A673 (cell line): Measurements from ENCODE around the gene RAB36. TPM values are rescaled to one million over a fixed set of nuclear protein-coding genes. Genes with fewer than 3 reads are reported as not detected.

Source experiments
- BruUV-seq: library from RNA; stranded (reverse); fragments of 400-500 nt; replicated peaks from 2 replicates; lab custom pipeline; 2021; lab: Mats Ljungman, UMichigan
- CTCF ChIA-PET: fragments of 300-600 bp; sonication (Branson Sonifier 250); formaldehyde crosslinking; loops from one replicate; lab custom pipeline; 2022; ENCODE audit warnings: antibody characterized with exemption; lab: Charles Lee
- POLR2A ChIA-PET: fragments of 300-600 bp; sonication (Branson Sonifier 250); formaldehyde crosslinking; loops from one replicate; lab custom pipeline; 2022; ENCODE audit warnings: antibody characterized with exemption; ENCODE audit not compliant: low non-redundant PET; lab: Charles Lee
- DNase-seq: peaks from one replicate; pipeline ENCODE4 v3.0.0-alpha.2; 2015; ENCODE audit warnings: low spot score
- H3K27ac ChIP-seq: fragments of 200-600 bp; sonication (generic); 2 replicates; pipeline ENCODE4 v1.5.1; 2016; ENCODE audit warnings: mixed run types, low read depth, mild to moderate bottlenecking, mixed read lengths, antibody characterized with exemption, low read length; ENCODE audit not compliant: poor library complexity, severe bottlenecking
- H3K27me3 ChIP-seq: fragments of 200-600 bp; sonication (generic); replicated peaks from 2 replicates; pipeline ENCODE4 v1.6.1; 2017; ENCODE audit warnings: mixed run types, low read depth, mild to moderate bottlenecking, mixed read lengths, antibody characterized with exemption, low read length; ENCODE audit not compliant: insufficient read depth, poor library complexity
- H3K36me3 ChIP-seq: fragments of 200-600 bp; sonication (generic); 2 replicates; pipeline ENCODE4 v1.6.1; 2016; ENCODE audit warnings: mixed run types, mild to moderate bottlenecking, mixed read lengths, antibody characterized with exemption, low read length; ENCODE audit not compliant: insufficient read depth, poor library complexity, severe bottlenecking
- H3K4me1 ChIP-seq: fragments of 200-600 bp; sonication (generic); 2 replicates; pipeline ENCODE4 v1.6.1; 2017; ENCODE audit warnings: mixed run types, mild to moderate bottlenecking, mixed read lengths, antibody characterized with exemption, low read length; ENCODE audit not compliant: insufficient read depth, poor library complexity, severe bottlenecking
- H3K4me3 ChIP-seq: fragments of 200-600 bp; sonication (generic); 2 replicates; pipeline ENCODE4 v1.5.1; 2016; ENCODE audit warnings: low read depth, mixed run types, mild to moderate bottlenecking, mixed read lengths, low read length; ENCODE audit not compliant: poor library complexity, severe bottlenecking
- H3K9me3 ChIP-seq: fragments of 200-600 bp; sonication (generic); 2 replicates; pipeline ENCODE4 v1.6.1; 2016; ENCODE audit warnings: mixed run types, low read depth, mild to moderate bottlenecking, mixed read lengths, antibody characterized with exemption, low read length; ENCODE audit not compliant: poor library complexity, severe bottlenecking
- EZH2 ChIP-seq: fragments of 200-600 bp; sonication (generic); IDR thresholded peaks from 2 replicates; pipeline ENCODE4 v1.6.1; 2017; ENCODE audit warnings: borderline replicate concordance, low read depth, mild to moderate bottlenecking, mixed read lengths, antibody characterized with exemption, low read length; ENCODE audit not compliant: poor library complexity, severe bottlenecking
- intact Hi-C: fragments of 100-400 bp; cut with micrococcal nuclease; formaldehyde crosslinking; loops from one replicate; pipeline ENCODE4 v1.10.0; 2022; ENCODE audit not compliant: unreplicated experiment
- total RNA-seq: library from RNA; stranded (reverse); gene quantifications from 2 replicates; pipeline ENCODE4 v1.2.3, GENCODE V29; 2021
- TF ChIP-seq, protein P1 (sequence below): fragments of 300-800, 200-600 bp; sonication (generic); conservative IDR thresholded peaks from 2 replicates; pipeline ENCODE4 v1.5.1; 2017; ENCODE audit warnings: low read depth, mild to moderate bottlenecking, antibody characterized with exemption, low read length, moderate library complexity, mixed read lengths

RAB36 gene
- total RNA-seq, 1 experiment from 2014 or later: 4.1 TPM

DNA sequence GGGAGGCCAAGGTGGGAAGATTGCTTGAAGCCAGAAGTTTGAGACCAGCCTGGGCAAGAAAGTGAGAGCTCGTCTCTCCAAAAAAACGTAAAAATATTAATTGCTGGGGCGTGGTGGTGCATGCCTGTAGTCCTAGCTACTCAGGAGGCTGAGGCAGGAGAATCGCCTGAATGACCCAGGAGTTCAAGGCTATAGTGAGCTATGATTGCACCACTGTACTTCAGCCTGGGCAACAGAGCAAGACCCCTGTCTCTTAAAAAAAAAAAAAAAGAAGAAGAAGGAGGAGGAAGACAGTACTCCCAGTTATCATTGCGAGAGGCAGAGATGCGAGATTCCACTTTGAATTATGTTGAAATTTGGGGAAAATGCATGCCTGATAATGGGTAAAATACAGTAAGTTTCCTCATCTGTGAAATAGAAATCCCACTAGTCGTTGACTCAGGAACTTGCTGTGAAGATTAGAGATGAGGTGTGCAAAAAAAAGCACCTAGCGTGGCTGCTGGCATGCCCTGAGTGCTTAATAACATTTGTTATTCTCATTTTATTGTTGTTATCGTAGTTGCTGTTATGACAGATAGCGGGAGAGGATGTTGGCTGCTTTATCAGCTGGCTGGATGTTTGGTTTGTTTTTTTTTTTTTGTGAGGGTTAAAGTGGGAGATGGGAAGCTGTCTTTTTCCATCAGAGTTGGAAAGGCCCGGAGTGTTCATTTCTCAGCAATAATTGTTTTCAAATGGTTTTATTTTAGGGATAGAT, 68.5 kb downstream of the RAB36 start:
- BruUV-seq: no TSS peak

More for the DNA sequence above, 68.5 kb downstream of the RAB36 start:
- peaks cover 19% of the 10 kb centered on the region for H3K4me1 ChIP-seq
- H3K36me3 ChIP-seq: no peaks in the 10 kb centered on the region
- intact Hi-C loops: no loop called here
- TF ChIP-seq EZH2: no peak
- TF ChIP-seq, protein P1, sequence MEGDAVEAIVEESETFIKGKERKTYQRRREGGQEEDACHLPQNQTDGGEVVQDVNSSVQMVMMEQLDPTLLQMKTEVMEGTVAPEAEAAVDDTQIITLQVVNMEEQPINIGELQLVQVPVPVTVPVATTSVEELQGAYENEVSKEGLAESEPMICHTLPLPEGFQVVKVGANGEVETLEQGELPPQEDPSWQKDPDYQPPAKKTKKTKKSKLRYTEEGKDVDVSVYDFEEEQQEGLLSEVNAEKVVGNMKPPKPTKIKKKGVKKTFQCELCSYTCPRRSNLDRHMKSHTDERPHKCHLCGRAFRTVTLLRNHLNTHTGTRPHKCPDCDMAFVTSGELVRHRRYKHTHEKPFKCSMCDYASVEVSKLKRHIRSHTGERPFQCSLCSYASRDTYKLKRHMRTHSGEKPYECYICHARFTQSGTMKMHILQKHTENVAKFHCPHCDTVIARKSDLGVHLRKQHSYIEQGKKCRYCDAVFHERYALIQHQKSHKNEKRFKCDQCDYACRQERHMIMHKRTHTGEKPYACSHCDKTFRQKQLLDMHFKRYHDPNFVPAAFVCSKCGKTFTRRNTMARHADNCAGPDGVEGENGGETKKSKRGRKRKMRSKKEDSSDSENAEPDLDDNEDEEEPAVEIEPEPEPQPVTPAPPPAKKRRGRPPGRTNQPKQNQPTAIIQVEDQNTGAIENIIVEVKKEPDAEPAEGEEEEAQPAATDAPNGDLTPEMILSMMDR: no peak
- POLR2A ChIA-PET: no interaction called here
- no peak overlapping the region for H3K4me3 ChIP-seq
- no peak overlapping the region for H3K27ac ChIP-seq
- CTCF ChIA-PET: no interaction called here
- H3K9me3 ChIP-seq: no peaks in the 10 kb centered on the region
- no peaks in the 10 kb centered on the region for H3K27me3 ChIP-seq
- DNase-seq: no peak

Other genes starting within 250 kb of the RAB36 start
- gene GNAZ, start 75.0 kb upstream of the RAB36 start, total RNA-seq: 5.1 and 8.0 TPM in 2 replicates
- 0.55 TPM in 1 of 2 replicates, not detected in the other for gene RSPH14, start 3.5 kb upstream of the RAB36 start, total RNA-seq
- 62.5 and 63.1 TPM in 2 replicates for gene BCR, start 35.0 kb downstream of the RAB36 start, total RNA-seq